HCT116 (cell line): ENCODE results near the gene PRLR. TPM values are rescaled to one million over a fixed set of nuclear protein-coding genes. Genes with fewer than 3 reads are reported as not detected.

Experiments
- ATAC-seq: fragments of 200-7000 bp; cut with Tn5 transposase; 2 replicates; pipeline ENCODE4 v1.9.1; 2020; ENCODE audit warnings: mild to moderate bottlenecking, moderate library complexity
- BruUV-seq: library from RNA; stranded (reverse); fragments of 400-500 nt; replicated peaks from 2 replicates; lab custom pipeline; 2021; lab: Mats Ljungman, UMichigan
- CTCF ChIA-PET: fragments of 300-600 bp; sonication (Branson Sonifier 250); formaldehyde crosslinking; loops from one replicate; lab custom pipeline; 2021; ENCODE audit warnings: antibody characterized with exemption; lab: Charles Lee
- POLR2A ChIA-PET: fragments of 300-600, 350-600 bp; sonication (Branson Sonifier 250); formaldehyde crosslinking; loops from one replicate; lab custom pipeline; 2021; ENCODE audit warnings: antibody characterized with exemption; lab: Charles Lee
- RAD21 ChIA-PET, 2 experiments: fragments of 300-600 bp; sonication (Branson Sonifier 250); formaldehyde crosslinking; loops; one replicate each; lab custom pipeline; 2023; ENCODE audit warnings: low total read pairs in 2 of 2; ENCODE audit not compliant: uncharacterized antibody in 2 of 2, unreplicated experiment in 2 of 2, low non-redundant PET in 1 of 2; lab: Charles Lee
- DNase-seq: peaks from one replicate; pipeline ENCODE4 v3.0.0-alpha.2; 2010; ENCODE audit warnings: low read depth, low spot score
- H2AFZ ChIP-seq: fragments of 200-600 bp; shearing (Covaris generic), sonication (generic); 2 replicates; pipeline ENCODE4 v1.6.1; 2017; ENCODE audit warnings: low read depth, mixed run types, mixed read lengths, antibody characterized with exemption, low read length; ENCODE audit not compliant: poor library complexity, severe bottlenecking
- H3K27ac ChIP-seq: 2 replicates; pipeline ENCODE4 v1.5.1; 2012; ENCODE audit warnings: low read depth, low read length
- H3K27me3 ChIP-seq: fragments of 200-600 bp; sonication (generic); 2 replicates; pipeline ENCODE4 v1.6.1; 2016; ENCODE audit warnings: mixed run types, low read length, mixed read lengths; ENCODE audit not compliant: insufficient read depth
- H3K36me3 ChIP-seq, 2 experiments: fragments of 200-500 bp in 1 of 2; fragments of 200-600 bp in 1 of 2; sonication (Bioruptor generic) in 1 of 2; sonication (generic) in 1 of 2; 2 replicates each; pipeline versions ENCODE4 v1.5.1 to v1.6.1; 2014 to 2016; ENCODE audit warnings: low read length in 2 of 2, inconsistent platforms in 1 of 2, mixed read lengths in 1 of 2, mixed run types in 1 of 2; ENCODE audit not compliant: insufficient read depth in 2 of 2, control insufficient read depth in 1 of 2
- H3K4me1 ChIP-seq, 2 experiments: fragments of 200-600 bp in 1 of 2; sonication (generic) in 1 of 2; 2 replicates each; pipeline versions ENCODE4 v1.5.1 to v1.6.1; 2012 to 2017; ENCODE audit warnings: low read length in 2 of 2, inconsistent platforms in 1 of 2, mild to moderate bottlenecking in 1 of 2, mixed read lengths in 1 of 2, mixed run types in 1 of 2, moderate library complexity in 1 of 2; ENCODE audit not compliant: insufficient read depth in 2 of 2, control insufficient read depth in 1 of 2
- H3K4me2 ChIP-seq: fragments of 200-600 bp; sonication (generic); 2 replicates; pipeline ENCODE4 v1.6.1; 2017; ENCODE audit warnings: mixed run types, low read length, mixed read lengths
- H3K4me3 ChIP-seq, 2 experiments: fragments of 200-600 bp in 1 of 2; sonication (generic) in 1 of 2; replicated peaks in 1 of 2; 2 replicates each; pipeline ENCODE4 v1.5.1; 2011 to 2016; ENCODE audit warnings: low read length in 2 of 2, control low read depth in 1 of 2, low read depth in 1 of 2, mild to moderate bottlenecking in 1 of 2, mixed read lengths in 1 of 2, mixed run types in 1 of 2
- H3K79me2 ChIP-seq: fragments of 200-600 bp; sonication (generic); 2 replicates; pipeline ENCODE4 v1.6.1; 2017; ENCODE audit warnings: mild to moderate bottlenecking, mixed run types, low read length, moderate library complexity, mixed read lengths; ENCODE audit not compliant: insufficient read depth
- H3K9ac ChIP-seq: fragments of 200-600 bp; sonication (generic); 2 replicates; pipeline ENCODE4 v1.6.1; 2016; ENCODE audit warnings: low read length, mixed read lengths
- H3K9me2 ChIP-seq: fragments of 200-600 bp; sonication (generic), shearing (Covaris generic); 2 replicates; pipeline ENCODE4 v1.6.1; 2017; ENCODE audit warnings: mixed run types, mild to moderate bottlenecking, moderate library complexity; ENCODE audit not compliant: insufficient read depth
- H3K9me3 ChIP-seq, 2 experiments: fragments of 200-500 bp in 1 of 2; fragments of 200-600 bp in 1 of 2; sonication (Bioruptor generic) in 1 of 2; sonication (generic) in 1 of 2; 2 replicates each; pipeline ENCODE4 v1.6.1; 2014 to 2017; ENCODE audit warnings: low read length in 2 of 2, mixed read lengths in 2 of 2, inconsistent platforms in 1 of 2, low read depth in 1 of 2, mild to moderate bottlenecking in 1 of 2, mixed run types in 1 of 2, moderate library complexity in 1 of 2; ENCODE audit not compliant: control insufficient read depth in 1 of 2, insufficient read depth in 1 of 2
- H4K20me1 ChIP-seq: fragments of 200-600 bp; sonication (generic), shearing (Covaris generic); 2 replicates; pipeline ENCODE4 v1.6.1; 2017; ENCODE audit warnings: mixed run types, mild to moderate bottlenecking, moderate library complexity; ENCODE audit not compliant: insufficient read depth
- ATF3 ChIP-seq: IDR thresholded peaks from 2 replicates; pipeline ENCODE4 v1.6.1; 2012
- CBX3 ChIP-seq: IDR thresholded peaks from 2 replicates; pipeline ENCODE4 v1.6.1; 2012; ENCODE audit warnings: low read depth
- CEBPB ChIP-seq: IDR thresholded peaks from 2 replicates; pipeline ENCODE4 v1.6.1; 2012; ENCODE audit warnings: low read depth
- EGR1 ChIP-seq: IDR thresholded peaks from 2 replicates; pipeline ENCODE4 v1.6.1; 2012; ENCODE audit warnings: low read depth
- ELF1 ChIP-seq: IDR thresholded peaks from 2 replicates; pipeline ENCODE4 v1.6.1; 2012; ENCODE audit warnings: low read depth, borderline replicate concordance
- EZH2 ChIP-seq: fragments of 200-600 bp; sonication (generic); IDR thresholded peaks from 2 replicates; pipeline ENCODE4 v1.6.1; 2017; ENCODE audit warnings: antibody characterized with exemption, mixed run types
- EZH2phosphoT487 ChIP-seq: fragments of 200-600 bp; IDR thresholded peaks from 2 replicates; pipeline ENCODE4 v1.6.1; 2018; ENCODE audit warnings: antibody characterized with exemption, borderline replicate concordance
- FOSL1 ChIP-seq: IDR thresholded peaks from 2 replicates; pipeline ENCODE4 v1.6.1; 2012; ENCODE audit warnings: low read depth
- JUND ChIP-seq: IDR thresholded peaks from 2 replicates; pipeline ENCODE4 v1.6.1; 2012
- MAX ChIP-seq: IDR thresholded peaks from 2 replicates; pipeline ENCODE4 v1.6.1; 2012
- POLR2A ChIP-seq: IDR thresholded peaks from 2 replicates; pipeline ENCODE4 v1.7.0; 2011; ENCODE audit warnings: borderline replicate concordance; ENCODE audit not compliant: insufficient read depth, insufficient read length; ENCODE audit errors: extremely low read depth
- POLR2AphosphoS5 ChIP-seq: IDR thresholded peaks from 2 replicates; pipeline ENCODE4 v1.6.1; 2011; ENCODE audit warnings: mild to moderate bottlenecking, low read depth, low read length, moderate library complexity
- RAD21 ChIP-seq: IDR thresholded peaks from 2 replicates; pipeline ENCODE4 v1.6.1; 2012; ENCODE audit warnings: low read depth, mild to moderate bottlenecking
- REST ChIP-seq: IDR thresholded peaks from 2 replicates; pipeline ENCODE4 v1.6.1; 2012; ENCODE audit warnings: low read depth
- SIN3A ChIP-seq: IDR thresholded peaks from 2 replicates; pipeline ENCODE4 v1.6.1; 2012; ENCODE audit warnings: low read depth
- SP1 ChIP-seq: IDR thresholded peaks from 2 replicates; pipeline ENCODE4 v1.6.1; 2012; ENCODE audit warnings: low read depth
- TCF7L2 ChIP-seq: IDR thresholded peaks from 2 replicates; pipeline ENCODE4 v1.7.0; 2011; ENCODE audit warnings: borderline replicate concordance, inconsistent platforms; ENCODE audit not compliant: insufficient read depth, insufficient read length; ENCODE audit errors: extremely low read depth
- ZBTB33 ChIP-seq: IDR thresholded peaks from 2 replicates; pipeline ENCODE4 v1.6.1; 2011; ENCODE audit warnings: mild to moderate bottlenecking, low read length, moderate library complexity; ENCODE audit not compliant: insufficient replicate concordance; ENCODE audit errors: extremely low read depth
- ZFX ChIP-seq: fragments of 450-650 bp; IDR thresholded peaks from 2 replicates; pipeline ENCODE4 v1.6.1; 2017
- intact Hi-C: fragments of 100-400 bp; cut with micrococcal nuclease; formaldehyde crosslinking; loops from 2 replicates; pipeline ENCODE4 v1.10.0; 2022
- total RNA-seq: library from RNA; stranded (reverse); gene quantifications from one replicate; pipeline ENCODE4 v1.2.1, GENCODE V29; 2021; ENCODE audit not compliant: unreplicated experiment

Gene PRLR
- total RNA-seq, 1 experiment from 2014 or later = 0.10 TPM

GRCh38 chr5:35183556-35183955 lies 46.7 kb downstream of the PRLR start:
- ChIA-PET CTCF (interaction anchor here (1.0 kb wide), 1 partner anchor 9 kb away, joined by 3 read pairs; no protein-coding TSS in a partner anchor), RAD21 (no interaction called here), POLR2A (no interaction called here)
- no peak for ATAC-seq
- no peaks in the 10 kb centered on the region for H4K20me1 ChIP-seq
- H3K36me3 ChIP-seq = no peaks in the 10 kb centered on the region
- intact Hi-C loops = loop anchor here (2.0 kb wide), 1 partner anchor 709 kb away; no protein-coding TSS in a partner anchor
- no peak overlapping the region for H3K4me2 ChIP-seq
- H3K4me3 ChIP-seq = no peak overlapping the region
- BruUV-seq = no TSS peak
- TF ChIP-seq CBX3 (no peak), SIN3A (no peak), MAX (no peak), ELF1 (no peak), EZH2 (no peak), POLR2AphosphoS5 (no peak), TCF7L2 (no peak), ZBTB33 (no peak), ATF3 (no peak), EZH2phosphoT487 (no peak), REST (no peak), JUND (no peak), CEBPB (no peak), POLR2A (no peak), ZFX (no peak), EGR1 (no peak), SP1 (no peak), FOSL1 (no peak), RAD21 (no peak)
- no peak overlapping the region for H3K9ac ChIP-seq
- H3K9me3 ChIP-seq = no peaks in the 10 kb centered on the region
- no peaks in the 10 kb centered on the region for H3K4me1 ChIP-seq
- H2AFZ ChIP-seq = no peak overlapping the region
- H3K27ac ChIP-seq = no peak overlapping the region
- H3K9me2 ChIP-seq = no peaks in the 10 kb centered on the region
- no peaks in the 10 kb centered on the region for H3K79me2 ChIP-seq
- no peak for DNase-seq
- peaks cover 19% of the 10 kb centered on the region; the same call in 1 of the 2 replicates for H3K27me3 ChIP-seq
